WTC11 (cell line): ENCODE data around the gene LYST. TPM values are rescaled to one million over a fixed set of nuclear protein-coding genes. Genes with fewer than 3 reads are reported as not detected.

Experiments
- ATAC-seq: fragments of 200-7000 bp; cut with Tn5 transposase; 2 replicates; pipeline ENCODE4 v1.10.0; 2021; ENCODE audit warnings: mild to moderate bottlenecking, moderate library complexity
- CTCF ChIA-PET: fragments of 300-600 bp; sonication (Branson Sonifier 250); formaldehyde crosslinking; loops from one replicate; lab custom pipeline; 2021; ENCODE audit warnings: antibody characterized with exemption; lab: Charles Lee
- POLR2A ChIA-PET: fragments of 350-600 bp; sonication (Branson Sonifier 250); formaldehyde crosslinking; loops from one replicate; lab custom pipeline; 2021; ENCODE audit warnings: antibody characterized with exemption; lab: Charles Lee
- DNase-seq: peaks from one replicate; pipeline ENCODE4 v3.0.0; 2021; ENCODE audit warnings: low spot score
- H3K27ac Mint-ChIP-seq: 2 replicates; pipeline ENCODE4 v1.8.0; 2021; ENCODE audit warnings: mixed read lengths
- H3K27me3 Mint-ChIP-seq: 2 replicates; pipeline ENCODE4 v1.8.0; 2021; ENCODE audit warnings: low read depth, mild to moderate bottlenecking, moderate library complexity, mixed read lengths
- H3K36me3 Mint-ChIP-seq: 2 replicates; pipeline ENCODE4 v1.8.0; 2021; ENCODE audit warnings: mixed read lengths
- H3K4me1 Mint-ChIP-seq: 2 replicates; pipeline ENCODE4 v1.8.0; 2022; ENCODE audit warnings: mixed read lengths
- H3K4me3 Mint-ChIP-seq: 2 replicates; pipeline ENCODE4 v1.8.0; 2021; ENCODE audit warnings: mild to moderate bottlenecking, moderate library complexity, mixed read lengths
- H3K9me3 Mint-ChIP-seq: 2 replicates; pipeline ENCODE4 v1.8.0; 2021; ENCODE audit warnings: mixed read lengths
- AFF4 ChIP-seq: sonication (generic); formaldehyde crosslinking; IDR thresholded peaks from 2 replicates; pipeline ENCODE4 v1.8.1; 2023; ENCODE audit warnings: mild to moderate bottlenecking, missing genetic modification reagents, borderline replicate concordance
- MYBL2 ChIP-seq: sonication (generic); formaldehyde crosslinking; IDR thresholded peaks from 2 replicates; pipeline ENCODE4 v1.8.1; 2023; ENCODE audit warnings: mild to moderate bottlenecking, moderate library complexity, missing genetic modification reagents
- NFYB ChIP-seq: sonication (generic); formaldehyde crosslinking; conservative IDR thresholded peaks from 2 replicates; pipeline ENCODE4 v1.8.0; 2022; ENCODE audit warnings: low read depth, missing genetic modification reagents
- STAT6 ChIP-seq: sonication (generic); formaldehyde crosslinking; conservative IDR thresholded peaks from 2 replicates; pipeline ENCODE4 v1.8.1; 2023; ENCODE audit warnings: mild to moderate bottlenecking, low read depth, missing genetic modification reagents, moderate library complexity
- total RNA-seq: library from RNA; stranded (reverse); gene quantifications from 3 replicates; pipeline ENCODE4 v1.2.3, GENCODE V29; 2021
- TF ChIP-seq, protein P1 (sequence below): sonication (generic); formaldehyde crosslinking; IDR thresholded peaks from 2 replicates; pipeline ENCODE4 v1.8.0; 2023; ENCODE audit warnings: missing genetic modification reagents, mild to moderate bottlenecking, borderline replicate concordance
- TF ChIP-seq, protein P2 (sequence below): sonication (generic); formaldehyde crosslinking; IDR thresholded peaks from 2 replicates; pipeline ENCODE4 v1.8.0; 2022; ENCODE audit warnings: missing genetic modification reagents
- TF ChIP-seq, protein P3 (sequence below): fragments of 250-450 bp; sonication (Bioruptor Pico); IDR thresholded peaks from 2 replicates; pipeline ENCODE4 v1.9.0; 2021; ENCODE audit warnings: mild to moderate bottlenecking
- TF ChIP-seq, protein P4 (sequence below): sonication (generic); formaldehyde crosslinking; IDR thresholded peaks from 2 replicates; pipeline ENCODE4 v1.8.1; 2023; ENCODE audit warnings: mild to moderate bottlenecking, missing genetic modification reagents, moderate library complexity

Gene LYST
- total RNA-seq, 1 experiment from 2014 or later, result 0.59 TPM

GRCh38 chr1:235892202-235892601 lies 25.5 kb upstream of the LYST start:
- Mint-ChIP-seq H3K36me3 (no peaks in the 10 kb centered on the region), H3K9me3 (no peaks in the 10 kb centered on the region), H3K4me1 (no peaks in the 10 kb centered on the region), H3K27me3 (no peaks in the 10 kb centered on the region)
- POLR2A ChIA-PET, result no interaction called here
- ATAC-seq (no peak), DNase-seq (no peak)
- CTCF ChIA-PET, result no interaction called here
- TF ChIP-seq NFYB, result no peak
- TF ChIP-seq, all 79 proteins: peak for 0
- Mint-ChIP-seq H3K27ac (no peak overlapping the region), H3K4me3 (no peak overlapping the region)

GRCh38 chr1:235888119-235888643 lies 21.5 kb upstream of the LYST start:
- ATAC-seq (no peak), DNase-seq (no peak)
- no peak overlapping the region for H3K27ac Mint-ChIP-seq
- H3K4me3 Mint-ChIP-seq, result no peak overlapping the region
- POLR2A ChIA-PET, result interaction anchor here (0.6 kb wide), 1 partner anchor 17 kb away, joined by 3 read pairs; no protein-coding TSS in a partner anchor
- H3K4me1 Mint-ChIP-seq, result no peaks in the 10 kb centered on the region
- H3K36me3 Mint-ChIP-seq, result no peaks in the 10 kb centered on the region
- no peaks in the 10 kb centered on the region for H3K27me3 Mint-ChIP-seq
- CTCF ChIA-PET, result interaction anchor here (1.3 kb wide), 1 partner anchor 84 kb away, joined by 3 read pairs; no protein-coding TSS in a partner anchor
- TF ChIP-seq, protein P1, sequence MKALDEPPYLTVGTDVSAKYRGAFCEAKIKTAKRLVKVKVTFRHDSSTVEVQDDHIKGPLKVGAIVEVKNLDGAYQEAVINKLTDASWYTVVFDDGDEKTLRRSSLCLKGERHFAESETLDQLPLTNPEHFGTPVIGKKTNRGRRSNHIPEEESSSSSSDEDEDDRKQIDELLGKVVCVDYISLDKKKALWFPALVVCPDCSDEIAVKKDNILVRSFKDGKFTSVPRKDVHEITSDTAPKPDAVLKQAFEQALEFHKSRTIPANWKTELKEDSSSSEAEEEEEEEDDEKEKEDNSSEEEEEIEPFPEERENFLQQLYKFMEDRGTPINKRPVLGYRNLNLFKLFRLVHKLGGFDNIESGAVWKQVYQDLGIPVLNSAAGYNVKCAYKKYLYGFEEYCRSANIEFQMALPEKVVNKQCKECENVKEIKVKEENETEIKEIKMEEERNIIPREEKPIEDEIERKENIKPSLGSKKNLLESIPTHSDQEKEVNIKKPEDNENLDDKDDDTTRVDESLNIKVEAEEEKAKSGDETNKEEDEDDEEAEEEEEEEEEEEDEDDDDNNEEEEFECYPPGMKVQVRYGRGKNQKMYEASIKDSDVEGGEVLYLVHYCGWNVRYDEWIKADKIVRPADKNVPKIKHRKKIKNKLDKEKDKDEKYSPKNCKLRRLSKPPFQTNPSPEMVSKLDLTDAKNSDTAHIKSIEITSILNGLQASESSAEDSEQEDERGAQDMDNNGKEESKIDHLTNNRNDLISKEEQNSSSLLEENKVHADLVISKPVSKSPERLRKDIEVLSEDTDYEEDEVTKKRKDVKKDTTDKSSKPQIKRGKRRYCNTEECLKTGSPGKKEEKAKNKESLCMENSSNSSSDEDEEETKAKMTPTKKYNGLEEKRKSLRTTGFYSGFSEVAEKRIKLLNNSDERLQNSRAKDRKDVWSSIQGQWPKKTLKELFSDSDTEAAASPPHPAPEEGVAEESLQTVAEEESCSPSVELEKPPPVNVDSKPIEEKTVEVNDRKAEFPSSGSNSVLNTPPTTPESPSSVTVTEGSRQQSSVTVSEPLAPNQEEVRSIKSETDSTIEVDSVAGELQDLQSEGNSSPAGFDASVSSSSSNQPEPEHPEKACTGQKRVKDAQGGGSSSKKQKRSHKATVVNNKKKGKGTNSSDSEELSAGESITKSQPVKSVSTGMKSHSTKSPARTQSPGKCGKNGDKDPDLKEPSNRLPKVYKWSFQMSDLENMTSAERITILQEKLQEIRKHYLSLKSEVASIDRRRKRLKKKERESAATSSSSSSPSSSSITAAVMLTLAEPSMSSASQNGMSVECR (CRISPR knock-in tag), result no peak
- TF ChIP-seq, protein P2, sequence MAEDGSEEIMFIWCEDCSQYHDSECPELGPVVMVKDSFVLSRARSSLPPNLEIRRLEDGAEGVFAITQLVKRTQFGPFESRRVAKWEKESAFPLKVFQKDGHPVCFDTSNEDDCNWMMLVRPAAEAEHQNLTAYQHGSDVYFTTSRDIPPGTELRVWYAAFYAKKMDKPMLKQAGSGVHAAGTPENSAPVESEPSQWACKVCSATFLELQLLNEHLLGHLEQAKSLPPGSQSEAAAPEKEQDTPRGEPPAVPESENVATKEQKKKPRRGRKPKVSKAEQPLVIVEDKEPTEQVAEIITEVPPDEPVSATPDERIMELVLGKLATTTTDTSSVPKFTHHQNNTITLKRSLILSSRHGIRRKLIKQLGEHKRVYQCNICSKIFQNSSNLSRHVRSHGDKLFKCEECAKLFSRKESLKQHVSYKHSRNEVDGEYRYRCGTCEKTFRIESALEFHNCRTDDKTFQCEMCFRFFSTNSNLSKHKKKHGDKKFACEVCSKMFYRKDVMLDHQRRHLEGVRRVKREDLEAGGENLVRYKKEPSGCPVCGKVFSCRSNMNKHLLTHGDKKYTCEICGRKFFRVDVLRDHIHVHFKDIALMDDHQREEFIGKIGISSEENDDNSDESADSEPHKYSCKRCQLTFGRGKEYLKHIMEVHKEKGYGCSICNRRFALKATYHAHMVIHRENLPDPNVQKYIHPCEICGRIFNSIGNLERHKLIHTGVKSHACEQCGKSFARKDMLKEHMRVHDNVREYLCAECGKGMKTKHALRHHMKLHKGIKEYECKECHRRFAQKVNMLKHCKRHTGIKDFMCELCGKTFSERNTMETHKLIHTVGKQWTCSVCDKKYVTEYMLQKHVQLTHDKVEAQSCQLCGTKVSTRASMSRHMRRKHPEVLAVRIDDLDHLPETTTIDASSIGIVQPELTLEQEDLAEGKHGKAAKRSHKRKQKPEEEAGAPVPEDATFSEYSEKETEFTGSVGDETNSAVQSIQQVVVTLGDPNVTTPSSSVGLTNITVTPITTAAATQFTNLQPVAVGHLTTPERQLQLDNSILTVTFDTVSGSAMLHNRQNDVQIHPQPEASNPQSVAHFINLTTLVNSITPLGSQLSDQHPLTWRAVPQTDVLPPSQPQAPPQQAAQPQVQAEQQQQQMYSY (CRISPR knock-in tag), result no peak
- TF ChIP-seq, protein P3, sequence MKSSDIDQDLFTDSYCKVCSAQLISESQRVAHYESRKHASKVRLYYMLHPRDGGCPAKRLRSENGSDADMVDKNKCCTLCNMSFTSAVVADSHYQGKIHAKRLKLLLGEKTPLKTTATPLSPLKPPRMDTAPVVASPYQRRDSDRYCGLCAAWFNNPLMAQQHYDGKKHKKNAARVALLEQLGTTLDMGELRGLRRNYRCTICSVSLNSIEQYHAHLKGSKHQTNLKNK (CRISPR knock-in tag), result no peak
- no peak for TF ChIP-seq STAT6 (CRISPR knock-in tag)
- TF ChIP-seq, protein P4, sequence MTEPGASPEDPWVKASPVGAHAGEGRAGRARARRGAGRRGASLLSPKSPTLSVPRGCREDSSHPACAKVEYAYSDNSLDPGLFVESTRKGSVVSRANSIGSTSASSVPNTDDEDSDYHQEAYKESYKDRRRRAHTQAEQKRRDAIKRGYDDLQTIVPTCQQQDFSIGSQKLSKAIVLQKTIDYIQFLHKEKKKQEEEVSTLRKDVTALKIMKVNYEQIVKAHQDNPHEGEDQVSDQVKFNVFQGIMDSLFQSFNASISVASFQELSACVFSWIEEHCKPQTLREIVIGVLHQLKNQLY (CRISPR knock-in tag), result no peak
- TF ChIP-seq MYBL2, result no peak
- no peak for TF ChIP-seq AFF4
- H3K9me3 Mint-ChIP-seq, result no peaks in the 10 kb centered on the region
